ENCODE results near the gene UTP18. TPM values are rescaled to one million over a fixed set of nuclear protein-coding genes. Genes with fewer than 3 reads are reported as not detected.

Gene UTP18
- total RNA-seq, 1 donor from 2014 or later: 89.7 TPM

Other genes with a start within 250 kb of the UTP18 start
- 44.1 and 45.2 TPM in 2 replicates for gene SPAG9, start 139.7 kb upstream of the UTP18 start, total RNA-seq
- 413 and 424 TPM in 2 replicates for gene NME1, start 107.0 kb upstream of the UTP18 start, total RNA-seq
- gene NME2, start 94.1 kb upstream of the UTP18 start, total RNA-seq: 664 and 674 TPM in 2 replicates
- 12.0 and 14.2 TPM in 2 replicates for gene MBTD1, start 497 bp upstream of the UTP18 start, total RNA-seq

Data from activated T-helper 1 cell treated with anti-CD3 and anti-CD28 coated beads, Interleukin-12 subunit alpha, Interleukin-12 subunit beta, Interleukin-2, Interleukin-4 antibody, amounts not matched to agents 30 ng/mL and 10 ng/mL and 1 ng/mL, durations not matched to agents 14 hours and 24 hours and 36 hours (primary cell).